ENCODE data around the gene BCAS1. TPM values are rescaled to one million over a fixed set of nuclear protein-coding genes. Genes with fewer than 3 reads are reported as not detected.

Gene BCAS1
- total RNA-seq, 1 experiment from 2014 or later = 3.1 TPM

- ChIA-PET CTCF (interaction anchor here (0.5 to 1.4 kb wide), 4 partner anchors 26 to 364 kb away, joined by 3 to 6 read pairs (median 4); no protein-coding TSS in a partner anchor), POLR2A (interaction anchor here (0.5 to 1.5 kb wide), 3 partner anchors 298 to 346 kb away, joined by 3 to 14 read pairs (median 7); no protein-coding TSS in a partner anchor)
- ATAC-seq (peak; percentile 28; the same call in 1 of the 2 replicates), DNase-seq (ENCODE audit: low read depth, low spot score) (no peak)
- Histone ChIP-seq H3K9me3 (ENCODE audit: control insufficient read depth, insufficient read depth, low read depth, low read length) (no peaks in the 10 kb centered on the region), H3K4me3 (ENCODE audit: low read depth in 2 of 2, low read length in 2 of 2) (peak overlapping the region; percentile 15 to 38), H3K27ac (ENCODE audit: low read length) (peak overlapping the region; percentile 100), H3K27me3 (ENCODE audit: control insufficient read depth, insufficient read depth, low read length) (no peaks in the 10 kb centered on the region), H3K36me3 (ENCODE audit: control insufficient read depth, insufficient read depth, low read length) (no peaks in the 10 kb centered on the region), H3K4me1 (ENCODE audit: control insufficient read depth, insufficient read depth, low read length) (peaks cover 57% of the 10 kb centered on the region)
- intact Hi-C loops (cut with micrococcal nuclease; ENCODE audit: unreplicated experiment) = loop anchor here (2.0 to 5.0 kb wide), 3 partner anchors 24 to 364 kb away; no protein-coding TSS in a partner anchor
- in situ Hi-C loops (cut with HindIII; ENCODE audit: low pct_unique_long_range_greater_than_20kb, low sequenced_read_pairs) = no loop called here
- peak; percentile 37; the same call in 1 of the 2 replicates for TF ChIP-seq POLR2AphosphoS5 (IDR thresholded peaks at IDR 0.05; ENCODE audit: low read depth, low read length)
- TF ChIP-seq SIN3A (IDR thresholded peaks at IDR 0.05; ENCODE audit: borderline replicate concordance, insufficient read depth, low read depth, low read length) = no peak
- no TSS peak for BruUV-seq (replicated peaks)
Measured at GRCh38 chr20:53940907-53941545, 129.4 kb downstream of the BCAS1 start.

- no TSS peak for BruUV-seq (replicated peaks)
- H3K36me3 ChIP-seq (ENCODE audit: control insufficient read depth, insufficient read depth, low read length) = no peaks in the 10 kb centered on the region
- intact Hi-C loops (cut with micrococcal nuclease; ENCODE audit: unreplicated experiment) (loop anchor here (2.0 to 5.0 kb wide), 3 partner anchors 24 to 363 kb away; no protein-coding TSS in a partner anchor), in situ Hi-C loops (cut with HindIII; ENCODE audit: low pct_unique_long_range_greater_than_20kb, low sequenced_read_pairs) (no loop called here)
- TF ChIP-seq CTCF (IDR thresholded peaks at IDR 0.05) = no peak
- TF ChIP-seq POLR2AphosphoS5 (IDR thresholded peaks at IDR 0.05; ENCODE audit: low read depth, low read length) = no peak
- no peak for TF ChIP-seq REST (IDR thresholded peaks at IDR 0.05; ENCODE audit: insufficient read depth in 1 of 2, low read depth in 2 of 2, low read length in 1 of 2)
- no peak for TF ChIP-seq TCF7L2 (IDR thresholded peaks at IDR 0.05; ENCODE audit: low read depth, low read length)
- no peak for TF ChIP-seq SIN3A (IDR thresholded peaks at IDR 0.05; ENCODE audit: borderline replicate concordance, insufficient read depth, low read depth, low read length)
- H3K4me3 ChIP-seq (ENCODE audit: low read depth in 2 of 2, low read length in 2 of 2) = peak overlapping the region; percentile 15 to 38; a peak in 3 of 4 replicates
- peak overlapping the region; percentile 100 for H3K27ac ChIP-seq (ENCODE audit: low read length)
- CTCF ChIA-PET = interaction anchor here (0.6 to 1.6 kb wide), 9 partner anchors 12 to 348 kb away, joined by 3 to 8 read pairs (median 4); no protein-coding TSS in a partner anchor
- no peaks in the 10 kb centered on the region for H3K9me3 ChIP-seq (ENCODE audit: control insufficient read depth, insufficient read depth, low read depth, low read length)
- H3K4me1 ChIP-seq (ENCODE audit: control insufficient read depth, insufficient read depth, low read length) = peaks cover 64% of the 10 kb centered on the region
- DNase-seq (ENCODE audit: low read depth, low spot score) = no peak
- POLR2A ChIA-PET = interaction anchor here (0.6 to 1.1 kb wide), 5 partner anchors 37 to 316 kb away, joined by 3 to 6 read pairs (median 4); no protein-coding TSS in a partner anchor
- H3K27me3 ChIP-seq (ENCODE audit: control insufficient read depth, insufficient read depth, low read length) = no peaks in the 10 kb centered on the region
- ATAC-seq = no peak
Measured at GRCh38 chr20:53940360-53940702, 130.1 kb downstream of the BCAS1 start.

Measured in Panc1 (cell line).